ENCODE measurements around the gene CD300LB. TPM values are rescaled to one million over a fixed set of nuclear protein-coding genes. Genes with fewer than 3 reads are reported as not detected.

CD300LB gene
- total RNA-seq, 2 experiments from 2014 or later = not detected

DNA sequence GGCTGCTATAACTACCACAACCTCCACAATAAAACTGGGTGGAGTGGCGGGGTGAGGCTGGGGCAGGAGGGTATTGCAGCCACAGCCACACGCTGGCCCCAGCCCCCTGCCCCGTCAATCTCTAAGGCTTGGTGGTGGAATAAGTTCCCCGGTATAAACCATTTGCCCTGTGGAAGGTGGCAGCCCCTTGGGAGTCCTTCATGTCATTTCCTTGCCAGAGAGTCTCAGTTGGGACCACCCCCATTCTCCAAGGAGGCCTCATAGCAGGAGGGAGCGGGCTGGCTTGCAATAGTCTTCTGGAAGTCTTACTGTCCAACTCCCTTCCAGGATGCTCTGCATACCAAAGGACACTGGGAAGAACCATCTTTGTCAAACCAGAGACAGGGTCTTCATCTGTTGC, 45.4 kb downstream of the CD300LB start:
- no peaks in the 10 kb centered on the region for H3K9me2 ChIP-seq (ENCODE audit: insufficient read depth, low read length)
- H3K4me2 ChIP-seq (ENCODE audit: low read length) = no peak overlapping the region
- CTCF ChIA-PET (ENCODE audit: unreplicated experiment) = no interaction called here
- intact Hi-C loops (cut with micrococcal nuclease; ENCODE audit: unreplicated experiment) = no loop called here
- H3K4me3 ChIP-seq (ENCODE audit: low read depth, low read length, poor library complexity, severe bottlenecking) = no peak overlapping the region
- H3K9me3 ChIP-seq (ENCODE audit: low read length) = no peaks in the 10 kb centered on the region
- H3K4me1 ChIP-seq (ENCODE audit: insufficient read depth, low read length, poor library complexity, severe bottlenecking) = no peaks in the 10 kb centered on the region
- no peaks in the 10 kb centered on the region for H3K79me2 ChIP-seq (ENCODE audit: insufficient read depth, low read depth, low read length)
- TF ChIP-seq, protein P1, sequence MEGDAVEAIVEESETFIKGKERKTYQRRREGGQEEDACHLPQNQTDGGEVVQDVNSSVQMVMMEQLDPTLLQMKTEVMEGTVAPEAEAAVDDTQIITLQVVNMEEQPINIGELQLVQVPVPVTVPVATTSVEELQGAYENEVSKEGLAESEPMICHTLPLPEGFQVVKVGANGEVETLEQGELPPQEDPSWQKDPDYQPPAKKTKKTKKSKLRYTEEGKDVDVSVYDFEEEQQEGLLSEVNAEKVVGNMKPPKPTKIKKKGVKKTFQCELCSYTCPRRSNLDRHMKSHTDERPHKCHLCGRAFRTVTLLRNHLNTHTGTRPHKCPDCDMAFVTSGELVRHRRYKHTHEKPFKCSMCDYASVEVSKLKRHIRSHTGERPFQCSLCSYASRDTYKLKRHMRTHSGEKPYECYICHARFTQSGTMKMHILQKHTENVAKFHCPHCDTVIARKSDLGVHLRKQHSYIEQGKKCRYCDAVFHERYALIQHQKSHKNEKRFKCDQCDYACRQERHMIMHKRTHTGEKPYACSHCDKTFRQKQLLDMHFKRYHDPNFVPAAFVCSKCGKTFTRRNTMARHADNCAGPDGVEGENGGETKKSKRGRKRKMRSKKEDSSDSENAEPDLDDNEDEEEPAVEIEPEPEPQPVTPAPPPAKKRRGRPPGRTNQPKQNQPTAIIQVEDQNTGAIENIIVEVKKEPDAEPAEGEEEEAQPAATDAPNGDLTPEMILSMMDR (conservative IDR thresholded peaks at IDR 0.05; ENCODE audit: low read length) = no peak
- no peak for TF ChIP-seq EZH2phosphoT487 (IDR thresholded peaks at IDR 0.05; ENCODE audit: borderline replicate concordance, low read depth, low read length)
- no TSS peak for BruUV-seq (replicated peaks)
- H3K27ac ChIP-seq (ENCODE audit: low read depth, low read length, poor library complexity, severe bottlenecking) = no peak overlapping the region
- H4K20me1 ChIP-seq (ENCODE audit: insufficient read depth, low read length) = no peaks in the 10 kb centered on the region
- no peaks in the 10 kb centered on the region for H3K36me3 ChIP-seq (ENCODE audit: insufficient read depth, low read length)
- DNase-seq (ENCODE audit: low spot score) = no peak
- POLR2A ChIA-PET = no interaction called here
- H2AFZ ChIP-seq (ENCODE audit: low read length) = no peak overlapping the region

DNA sequence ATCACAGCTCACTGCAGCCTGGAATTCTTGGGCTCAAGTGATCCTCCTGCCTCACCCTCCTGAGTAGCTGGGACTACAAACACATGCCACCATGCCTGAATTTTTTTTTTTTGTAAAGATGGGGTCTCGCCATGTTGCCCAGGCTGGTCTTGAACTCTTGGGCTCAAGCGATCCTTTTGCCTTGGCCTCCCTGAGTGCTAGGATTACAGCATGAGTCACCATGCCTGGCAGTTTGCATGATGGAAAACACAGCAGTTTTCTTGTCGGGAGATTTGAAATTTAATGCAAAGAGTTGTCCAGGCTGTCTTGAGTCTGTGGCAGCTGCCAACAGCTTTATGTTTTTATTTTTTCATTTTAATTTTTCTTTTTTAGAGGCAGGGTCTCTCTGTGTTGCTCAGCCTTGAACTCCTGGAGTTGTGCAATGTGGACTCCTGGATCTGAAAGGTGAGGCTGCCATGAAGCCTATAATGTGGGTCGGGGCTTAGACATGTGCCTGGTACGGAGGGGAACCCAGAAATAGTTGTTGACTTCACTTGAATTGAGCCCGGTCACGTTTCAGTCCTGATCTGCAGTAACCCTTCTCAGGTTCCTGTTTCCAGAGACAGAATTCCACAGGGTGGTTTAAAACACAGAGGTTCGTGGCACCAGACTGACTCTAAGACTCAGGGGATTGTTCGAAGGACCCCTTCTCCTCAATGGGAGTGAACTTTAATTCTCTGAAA, 46.1 kb downstream of the CD300LB start:
- Histone ChIP-seq H4K20me1 (ENCODE audit: insufficient read depth, low read length) (no peaks in the 10 kb centered on the region), H3K36me3 (ENCODE audit: insufficient read depth, low read length) (no peaks in the 10 kb centered on the region)

More for the DNA sequence above, 46.1 kb downstream of the CD300LB start:
- Histone ChIP-seq H3K9me2 (ENCODE audit: insufficient read depth, low read length) (no peaks in the 10 kb centered on the region), H3K4me3 (ENCODE audit: low read depth, low read length, poor library complexity, severe bottlenecking) (no peak overlapping the region), H3K4me2 (ENCODE audit: low read length) (no peak overlapping the region), H3K79me2 (ENCODE audit: insufficient read depth, low read depth, low read length) (no peaks in the 10 kb centered on the region), H3K9me3 (ENCODE audit: low read length) (no peaks in the 10 kb centered on the region), H2AFZ (ENCODE audit: low read length) (no peak overlapping the region), H3K27ac (ENCODE audit: low read depth, low read length, poor library complexity, severe bottlenecking) (no peak overlapping the region), H3K4me1 (ENCODE audit: insufficient read depth, low read length, poor library complexity, severe bottlenecking) (no peaks in the 10 kb centered on the region)
- intact Hi-C loops (cut with micrococcal nuclease; ENCODE audit: unreplicated experiment) = no loop called here
- no peak for DNase-seq (ENCODE audit: low spot score)
- BruUV-seq (replicated peaks) = no TSS peak
- POLR2A ChIA-PET = interaction anchor here (1.7 kb wide), 1 partner anchor 16 kb away, joined by 4 read pairs; no protein-coding TSS in a partner anchor
- TF ChIP-seq, protein P1 (conservative IDR thresholded peaks at IDR 0.05; ENCODE audit: low read length) = no peak
- TF ChIP-seq EZH2phosphoT487 (IDR thresholded peaks at IDR 0.05; ENCODE audit: borderline replicate concordance, low read depth, low read length) = no peak
- CTCF ChIA-PET (ENCODE audit: unreplicated experiment) = no interaction called here

Measured in OCI-LY7 (cell line).